ENCODE measurements around the gene DENND2C.

The DENND2C gene

DNA sequence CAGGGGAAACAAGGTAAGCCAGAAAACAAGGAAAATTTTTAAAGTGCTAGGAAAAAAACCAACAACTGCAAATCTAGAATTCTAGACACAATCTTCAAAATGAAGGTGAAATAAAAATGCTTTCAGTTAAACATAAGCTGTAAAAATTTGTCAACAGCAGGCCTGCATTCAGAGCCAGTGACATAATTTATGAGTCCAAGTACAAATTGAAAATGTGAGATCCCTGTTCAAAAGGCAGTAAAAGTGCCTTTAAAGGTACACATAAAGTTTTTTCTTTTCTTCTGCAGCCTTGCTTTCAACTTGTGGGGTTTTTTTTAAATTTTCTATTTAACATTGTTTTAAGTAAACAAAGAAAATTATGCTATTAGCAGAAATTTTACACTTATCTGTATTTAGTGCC, 37.4 kb downstream of the DENND2C start:
- TF ChIP-seq CTCF (conservative IDR thresholded peaks at IDR 0.05; ENCODE audit: low read length) = no peak
- H3K4me3 ChIP-seq (ENCODE audit: low read length) = no peak overlapping the region
- no peak for DNase-seq (ENCODE audit: low read depth)

DNA sequence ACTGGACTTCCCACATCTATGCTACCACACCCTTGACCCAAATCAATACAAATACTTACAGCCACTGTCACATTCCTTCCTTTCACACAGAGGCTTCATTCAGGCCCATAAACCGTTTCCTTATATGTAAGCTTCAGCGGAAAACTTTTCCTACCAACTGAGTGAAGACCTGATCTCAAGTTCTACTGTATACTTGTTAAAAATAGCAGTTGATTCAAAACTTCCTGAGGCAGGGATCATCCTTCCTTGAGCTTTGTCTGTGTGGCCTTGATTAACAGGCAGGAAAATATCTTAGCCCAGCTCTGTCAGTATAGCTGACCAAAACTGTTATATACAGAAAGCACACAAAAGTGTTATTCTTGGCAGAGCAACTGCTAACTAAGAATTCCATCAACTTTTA, 42.7 kb downstream of the DENND2C start:
- H3K4me3 ChIP-seq (ENCODE audit: low read length) = no peak overlapping the region
- no peak for TF ChIP-seq CTCF (conservative IDR thresholded peaks at IDR 0.05; ENCODE audit: low read length)
- DNase-seq (ENCODE audit: low read depth) = no peak

GRCh38 chr1:114623364-114623763, 46.5 kb downstream of the DENND2C start:
- H3K4me3 ChIP-seq (ENCODE audit: low read length) = no peak overlapping the region
- TF ChIP-seq CTCF (conservative IDR thresholded peaks at IDR 0.05; ENCODE audit: low read length) = no peak
- no peak for DNase-seq (ENCODE audit: low read depth)

- TF ChIP-seq CTCF (conservative IDR thresholded peaks at IDR 0.05; ENCODE audit: low read length) = no peak
- no peak overlapping the region for H3K4me3 ChIP-seq (ENCODE audit: low read length)
- DNase-seq (ENCODE audit: low read depth) = no peak
Observed at GRCh38 chr1:114620419-114620818, 49.4 kb downstream of the DENND2C start.

DNA sequence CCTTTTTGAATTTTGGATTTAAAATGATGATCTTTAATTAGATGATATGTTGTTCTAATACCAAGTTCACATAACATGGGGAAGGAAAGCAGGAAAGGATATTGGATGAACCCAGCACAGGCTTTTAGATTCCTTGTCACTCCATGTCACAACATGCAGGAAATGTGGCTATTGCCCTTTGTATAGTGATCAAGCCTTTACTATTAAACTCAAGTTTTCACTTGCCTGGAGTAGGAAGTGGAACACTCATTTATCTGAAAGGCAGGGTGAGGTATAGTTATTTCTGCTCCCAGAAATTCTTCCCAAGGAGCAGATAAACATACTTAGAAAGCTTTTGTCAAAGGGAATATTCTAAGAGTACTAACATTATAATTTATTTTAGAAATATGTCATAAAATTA, 51.2 kb downstream of the DENND2C start:
- no peak overlapping the region for H3K4me3 ChIP-seq (ENCODE audit: low read length)
- DNase-seq (ENCODE audit: low read depth) = no peak
- TF ChIP-seq CTCF (conservative IDR thresholded peaks at IDR 0.05; ENCODE audit: low read length) = no peak

DNA sequence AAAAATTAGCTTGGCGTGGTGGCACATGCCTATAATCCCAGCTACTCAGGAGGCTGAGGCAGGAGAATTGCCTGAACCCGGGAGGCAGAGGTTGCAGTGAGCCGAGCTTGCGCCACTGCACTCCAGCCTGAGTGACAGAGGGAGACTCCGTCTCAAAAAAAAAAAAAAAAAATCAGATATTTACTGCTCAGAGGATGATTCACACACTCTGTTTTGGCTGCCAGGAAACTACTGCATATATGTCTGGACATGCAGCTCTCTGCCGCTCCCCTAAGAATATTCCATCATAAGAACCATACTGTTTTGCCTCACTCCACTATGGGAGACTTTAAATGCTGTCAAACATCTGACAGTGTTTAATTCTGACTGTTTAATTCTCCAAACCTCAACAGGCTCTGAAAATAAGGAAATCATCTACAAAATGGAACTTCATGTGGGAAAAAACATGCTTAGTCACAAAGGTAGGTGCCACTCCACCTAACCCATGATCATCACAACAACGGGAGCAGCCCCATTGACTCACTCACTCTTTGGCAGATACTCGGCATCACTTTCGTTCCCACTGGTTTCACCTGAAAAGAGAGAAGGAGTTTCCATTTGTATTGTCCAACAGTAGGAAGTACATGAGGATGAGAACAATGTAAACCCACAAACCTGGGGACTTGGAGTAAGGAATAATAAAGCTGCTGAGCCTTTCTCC, 59.2 kb downstream of the DENND2C start:
- H3K4me3 ChIP-seq (ENCODE audit: low read length) = no peak overlapping the region
- no peak for DNase-seq (ENCODE audit: low read depth)
- no peak for TF ChIP-seq CTCF (conservative IDR thresholded peaks at IDR 0.05; ENCODE audit: low read length)

- DNase-seq (ENCODE audit: low read depth) = no peak
Observed at GRCh38 chr1:114609826-114610225, 60.0 kb downstream of the DENND2C start.

More at GRCh38 chr1:114609826-114610225, 60.0 kb downstream of the DENND2C start:
- no peak for TF ChIP-seq CTCF (conservative IDR thresholded peaks at IDR 0.05; ENCODE audit: low read length)
- no peak overlapping the region for H3K4me3 ChIP-seq (ENCODE audit: low read length)

Data from AG10803 (cell line).